ENCODE results near the gene RSAD1.
A peak's percentile ranks its signal among the peaks of the same experiment; 100 is the strongest.

Gene RSAD1

DNA sequence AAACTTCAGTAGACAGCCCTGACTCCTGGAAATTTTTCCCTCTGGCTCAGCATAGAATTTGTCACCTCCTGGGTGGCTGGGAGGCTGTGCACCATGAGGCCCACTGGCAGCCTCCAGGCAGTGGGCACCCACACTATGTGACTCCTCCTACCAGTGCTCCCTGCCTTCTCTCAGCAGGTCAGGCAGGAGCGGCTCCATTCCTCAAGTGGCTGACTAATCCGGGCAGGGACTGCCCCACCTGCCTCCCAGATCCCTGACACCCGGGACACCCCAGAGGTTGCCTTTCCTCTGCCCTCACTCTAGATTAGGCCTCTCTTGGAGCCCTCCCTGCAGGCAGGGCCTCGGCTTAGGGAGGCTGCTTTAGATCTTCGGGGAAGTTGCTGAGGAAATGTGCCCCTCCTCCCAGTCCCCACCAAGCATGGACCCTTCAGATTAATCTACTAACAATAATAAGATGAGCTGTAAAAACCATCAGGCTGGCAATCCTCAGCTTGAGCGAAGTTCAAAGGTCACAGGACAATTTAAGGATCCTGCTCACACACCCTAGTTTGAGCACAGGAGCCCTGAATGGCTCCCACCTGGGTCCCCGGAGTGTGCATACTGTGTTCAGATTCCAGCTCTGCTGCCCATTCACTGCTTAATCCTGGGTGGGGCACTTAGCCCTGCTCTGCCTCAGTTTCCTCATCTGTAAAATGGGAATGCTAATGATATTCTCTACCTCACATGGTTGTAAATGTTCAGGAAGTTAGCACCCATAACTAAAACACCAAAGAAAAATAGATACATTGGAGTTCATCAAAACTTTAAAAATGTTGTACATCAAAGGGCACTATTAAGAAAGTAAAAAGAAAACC, 19.6 kb downstream of the RSAD1 start:
- DNase-seq: no peak

- DNase-seq: no peak
These were observed 20.6 kb downstream of the RSAD1 start for GRCh38 chr17:50499270-50499669.

GRCh38 chr17:50499721-50500120, 21.1 kb downstream of the RSAD1 start:
- no peak for DNase-seq

GRCh38 chr17:50501054-50501453, 22.4 kb downstream of the RSAD1 start:
- peak; percentile 27 for DNase-seq

DNA sequence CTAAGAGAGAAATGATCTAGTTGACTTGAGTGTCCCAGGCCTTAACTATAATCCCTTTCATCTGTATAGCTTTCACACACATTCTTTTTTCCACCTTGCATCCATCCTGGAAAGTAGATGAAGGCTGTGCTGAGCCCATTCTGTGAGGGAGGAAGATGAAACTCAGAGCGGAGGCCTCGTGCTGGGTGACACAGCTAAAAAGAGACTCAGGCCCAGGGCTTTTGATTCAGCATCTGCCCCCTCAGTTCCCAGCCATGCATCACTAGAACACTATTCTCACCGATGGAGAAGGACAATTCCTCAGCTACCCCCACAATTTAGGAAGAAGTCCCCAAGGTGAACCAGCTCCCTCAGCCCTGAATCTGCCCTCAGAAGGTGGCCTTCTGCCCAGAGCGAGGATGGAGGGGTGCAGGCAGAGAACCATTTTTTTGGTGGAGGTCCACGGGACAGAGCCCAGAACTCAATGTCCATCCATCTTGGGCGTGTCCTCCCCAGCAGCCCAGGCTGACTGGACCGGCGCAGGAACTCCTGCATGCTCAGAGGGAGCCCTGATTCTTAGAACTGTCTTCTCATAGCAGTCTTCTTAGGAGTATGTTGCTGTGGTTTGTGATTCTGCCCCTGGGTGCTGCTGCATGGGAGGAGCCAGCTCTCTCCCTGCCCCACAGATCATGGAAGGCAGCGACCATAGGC, 23.8 kb downstream of the RSAD1 start:
- DNase-seq: no peak

DNA sequence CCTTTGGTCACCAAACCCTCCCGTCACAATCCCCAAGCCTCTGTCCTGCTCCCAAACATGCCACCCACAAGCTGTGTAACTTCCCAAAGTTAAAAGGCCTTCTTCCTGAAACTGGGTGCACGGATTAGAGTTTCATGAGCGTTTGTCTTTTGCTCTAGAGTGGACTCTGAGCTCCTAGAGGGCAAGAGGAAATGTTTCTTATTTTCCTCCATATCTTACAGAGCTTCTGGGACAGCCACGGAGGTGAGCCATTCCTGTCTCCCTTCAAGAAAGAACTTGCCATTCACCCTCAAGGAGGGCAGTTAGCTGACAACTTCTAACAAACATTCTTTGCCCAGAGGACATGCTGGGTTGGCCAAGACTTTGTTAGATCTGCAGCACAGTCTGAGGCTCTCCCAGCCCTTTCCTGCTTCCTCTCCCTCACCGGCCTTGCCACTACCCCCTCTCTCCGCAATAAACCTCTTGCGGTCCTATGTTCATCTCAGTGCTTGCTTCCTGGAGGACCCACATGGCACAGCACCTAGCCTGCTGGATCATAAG, 27.0 kb downstream of the RSAD1 start:
- DNase-seq: no peak

GRCh38 chr17:50506298-50506697, 27.6 kb downstream of the RSAD1 start:
- DNase-seq: no peak

DNA sequence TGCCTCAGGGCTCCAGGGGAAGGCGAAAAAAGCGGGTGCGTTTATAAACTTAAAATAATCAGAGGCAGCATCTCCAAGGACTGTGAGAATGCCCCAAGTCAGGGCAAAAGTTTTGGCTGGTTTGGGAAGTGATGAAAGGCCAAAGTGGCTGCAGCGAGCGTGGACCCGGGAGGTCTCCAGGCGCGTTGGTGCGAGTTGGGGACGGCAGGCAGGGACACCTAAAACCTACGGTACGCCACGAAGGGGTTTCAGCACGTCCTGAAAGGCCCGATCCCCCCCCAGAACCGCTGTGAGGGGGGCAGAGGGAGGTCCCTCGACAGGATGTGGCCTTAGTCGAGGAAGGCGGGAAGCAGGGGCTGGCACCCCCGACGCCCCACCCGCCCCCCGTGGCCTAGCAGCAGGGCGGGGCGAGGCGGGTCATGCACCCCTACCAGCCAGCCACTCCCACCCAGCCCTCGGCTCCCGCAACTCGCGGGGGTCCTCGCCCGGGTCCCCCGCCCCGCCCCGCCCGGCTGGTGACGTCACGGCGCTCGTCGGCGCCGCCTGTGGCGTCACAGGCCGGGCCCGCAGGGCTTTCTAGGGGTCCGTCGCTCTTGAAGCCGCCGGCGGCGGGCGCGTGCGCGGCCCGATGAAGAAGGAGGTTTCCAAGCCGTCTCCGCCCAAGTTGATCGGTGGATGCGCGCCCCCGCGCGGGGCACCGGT, 29.4 kb downstream of the RSAD1 start, which contains the start of gene MYCBPAP:
Gene MYCBPAP, plus strand, starts transcription at position 569 of the 702 bp plus-strand sequence. CDS start 236 bp downstream, outside the sequence.
- DNase-seq: peak; percentile 88

DNA sequence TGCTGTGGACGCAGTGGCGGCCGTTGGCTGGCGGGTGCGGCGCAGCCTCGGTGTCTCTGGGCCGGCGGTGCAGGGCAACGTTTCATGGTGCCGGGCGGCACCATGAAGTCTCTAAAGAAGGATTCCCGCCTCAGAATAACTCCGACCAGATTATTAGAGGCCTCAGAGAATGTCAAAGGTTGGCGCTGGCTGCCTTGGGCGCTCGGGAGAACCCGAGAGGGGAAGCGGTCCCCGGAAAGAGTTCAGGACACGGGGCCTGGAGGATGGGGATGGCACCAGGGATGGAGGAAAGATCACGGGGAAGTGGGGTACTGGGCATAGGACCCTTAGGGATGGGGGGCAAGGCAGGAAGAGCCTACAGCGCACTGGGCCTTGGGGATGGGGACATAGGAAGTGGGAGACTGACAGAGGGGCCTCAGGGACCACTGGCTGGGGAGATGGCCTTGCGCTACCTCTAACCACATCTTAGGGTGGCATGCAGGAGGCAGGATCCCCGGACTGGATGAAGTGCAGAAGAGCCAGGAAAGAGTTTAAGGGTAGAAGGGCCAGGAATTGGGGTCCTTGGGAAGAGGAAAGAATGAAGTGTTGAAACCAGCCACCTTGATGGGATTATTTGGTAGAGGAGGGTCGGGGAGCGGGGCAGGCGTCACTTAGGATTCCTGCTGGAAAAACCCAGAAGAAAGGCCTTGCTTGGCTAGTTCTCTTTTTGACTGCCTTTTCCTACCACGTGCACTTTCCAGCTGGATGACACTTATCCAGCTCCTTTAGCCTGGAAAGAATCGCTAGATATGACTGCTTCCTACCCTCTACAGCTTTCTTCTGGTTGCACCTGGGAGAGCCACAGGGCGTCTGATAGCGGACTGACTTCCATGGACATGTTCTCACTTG, 30.2 kb downstream of the RSAD1 start:
- no peak for DNase-seq

GRCh38 chr17:50511058-50511457, 32.4 kb downstream of the RSAD1 start:
- peak; percentile 92 for DNase-seq

DNA sequence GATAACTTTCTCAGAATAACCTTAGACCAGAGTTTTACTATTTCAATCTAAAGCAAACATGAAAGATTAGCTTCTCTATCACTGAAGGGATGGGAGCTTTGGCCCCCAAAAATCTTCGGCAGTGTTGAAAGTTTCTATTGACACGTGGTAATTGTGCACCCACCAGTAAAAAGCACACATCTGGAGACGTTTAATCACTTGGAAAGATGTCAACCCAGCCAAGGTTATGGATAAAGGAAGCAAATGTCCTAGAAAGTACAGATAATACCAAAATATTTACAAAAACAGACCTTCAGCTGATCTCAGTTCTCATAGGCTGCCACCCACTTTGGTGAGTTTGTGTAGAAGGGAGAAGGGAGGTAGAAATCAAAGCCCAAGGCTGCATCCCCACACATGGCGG, 34.8 kb downstream of the RSAD1 start:
- DNase-seq: no peak

DNA sequence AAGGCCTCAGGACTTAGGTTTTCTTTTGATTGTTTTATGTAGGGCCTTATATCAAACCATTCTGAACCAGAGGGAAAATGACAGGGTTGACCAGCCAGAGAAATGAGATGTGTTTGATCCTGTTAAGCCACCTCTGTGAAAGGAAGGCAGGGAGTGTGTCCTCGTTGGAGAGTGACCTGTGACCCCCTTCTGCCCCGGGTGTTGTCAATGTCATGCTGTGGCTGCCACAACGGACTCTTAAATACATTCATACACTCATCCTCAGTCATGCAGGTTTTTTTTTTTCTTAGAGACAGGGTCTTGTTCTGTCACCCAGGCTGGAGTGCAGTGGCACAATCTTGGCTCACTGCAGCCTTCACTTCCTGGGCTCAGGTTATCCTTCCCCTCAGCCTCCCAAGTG, 35.7 kb downstream of the RSAD1 start:
- DNase-seq: no peak

DNA sequence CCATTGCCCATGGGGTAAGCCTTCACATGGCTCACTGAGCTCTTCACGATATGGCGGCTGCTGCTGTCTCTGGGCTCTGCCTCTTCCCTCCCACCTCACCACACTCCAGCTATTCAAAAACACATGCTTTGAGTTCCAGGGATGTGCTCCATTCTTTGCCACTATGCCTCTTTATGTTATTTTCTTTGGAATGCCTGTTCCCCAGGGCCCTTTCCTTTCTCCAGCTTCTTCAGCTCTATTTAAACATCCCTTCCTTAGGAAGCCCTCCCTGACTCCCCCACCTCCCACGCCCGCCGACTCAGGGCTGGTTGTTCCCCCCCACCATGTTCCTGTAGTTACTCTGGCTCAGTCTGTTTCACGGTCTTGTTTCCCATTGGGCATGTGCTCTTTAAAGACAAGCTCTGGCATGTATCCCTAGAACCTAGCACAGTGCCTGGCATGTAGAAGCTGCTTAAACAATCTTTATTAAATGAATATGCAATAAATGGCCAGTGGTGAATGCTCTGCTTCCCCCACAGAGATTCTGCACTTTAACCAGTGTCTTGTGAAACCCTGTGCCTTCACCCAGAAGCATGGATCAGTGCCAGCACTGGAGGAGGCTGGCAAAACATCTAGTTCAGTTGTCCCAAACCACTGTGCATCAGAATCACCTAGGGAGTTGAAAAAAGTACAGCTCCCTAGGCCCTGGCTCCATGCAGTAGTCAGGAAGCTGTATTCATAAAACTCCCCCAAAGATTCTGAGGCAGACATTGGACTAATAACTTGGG, 36.5 kb downstream of the RSAD1 start:
- DNase-seq: no peak

DNA sequence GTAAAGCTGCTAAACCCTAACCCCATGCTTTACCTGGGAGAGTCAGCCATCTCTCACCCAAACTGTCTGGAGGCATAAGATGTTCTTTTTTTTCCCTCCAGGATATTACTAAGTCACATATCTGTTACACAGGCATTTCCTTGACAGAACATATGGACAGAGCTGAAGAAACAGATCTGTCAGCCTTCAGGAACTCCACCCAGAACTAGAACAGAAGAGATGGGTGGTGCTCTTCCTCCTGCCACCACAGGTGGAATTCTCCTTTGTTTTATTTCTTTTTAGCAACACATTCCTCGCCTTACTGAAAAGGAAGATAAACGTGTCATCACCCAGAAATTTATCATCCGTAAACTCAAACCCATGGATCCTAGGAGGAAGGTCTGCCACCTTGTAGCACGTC, 38.4 kb downstream of the RSAD1 start:
- DNase-seq: no peak

GRCh38 chr17:50517504-50518383, 39.1 kb downstream of the RSAD1 start:
- DNase-seq: no peak

DNA sequence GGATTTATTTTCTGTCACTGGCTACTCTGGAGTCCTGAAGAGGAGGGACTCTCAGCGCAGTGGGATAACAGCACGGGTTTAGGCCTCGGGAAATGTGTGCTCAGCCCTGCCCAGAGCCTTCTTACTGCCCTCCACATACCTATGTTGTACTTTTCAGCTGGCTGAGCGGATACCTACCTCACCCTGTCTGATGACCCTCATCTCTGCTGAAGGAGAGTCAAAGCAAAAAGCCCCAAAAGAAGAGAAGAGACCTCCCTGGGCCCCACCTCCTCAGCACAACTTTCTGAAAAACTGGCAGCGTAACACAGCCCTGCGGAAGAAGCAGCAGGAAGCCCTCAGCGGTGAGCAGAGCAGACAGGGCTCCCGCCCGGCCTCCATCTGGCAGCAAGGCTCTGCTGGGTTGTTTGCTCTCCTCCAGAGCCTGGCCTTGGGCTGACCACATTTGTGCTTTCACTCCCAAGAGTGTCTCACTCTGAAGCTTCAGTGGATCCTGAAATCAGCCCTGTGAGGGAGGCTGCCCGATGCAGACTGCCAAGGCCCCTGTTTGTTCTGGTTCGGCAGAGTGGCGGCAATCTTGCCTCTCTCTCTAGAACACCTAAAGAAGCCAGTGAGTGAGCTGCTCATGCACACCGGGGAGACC, 39.8 kb downstream of the RSAD1 start:
- DNase-seq: no peak

DNA sequence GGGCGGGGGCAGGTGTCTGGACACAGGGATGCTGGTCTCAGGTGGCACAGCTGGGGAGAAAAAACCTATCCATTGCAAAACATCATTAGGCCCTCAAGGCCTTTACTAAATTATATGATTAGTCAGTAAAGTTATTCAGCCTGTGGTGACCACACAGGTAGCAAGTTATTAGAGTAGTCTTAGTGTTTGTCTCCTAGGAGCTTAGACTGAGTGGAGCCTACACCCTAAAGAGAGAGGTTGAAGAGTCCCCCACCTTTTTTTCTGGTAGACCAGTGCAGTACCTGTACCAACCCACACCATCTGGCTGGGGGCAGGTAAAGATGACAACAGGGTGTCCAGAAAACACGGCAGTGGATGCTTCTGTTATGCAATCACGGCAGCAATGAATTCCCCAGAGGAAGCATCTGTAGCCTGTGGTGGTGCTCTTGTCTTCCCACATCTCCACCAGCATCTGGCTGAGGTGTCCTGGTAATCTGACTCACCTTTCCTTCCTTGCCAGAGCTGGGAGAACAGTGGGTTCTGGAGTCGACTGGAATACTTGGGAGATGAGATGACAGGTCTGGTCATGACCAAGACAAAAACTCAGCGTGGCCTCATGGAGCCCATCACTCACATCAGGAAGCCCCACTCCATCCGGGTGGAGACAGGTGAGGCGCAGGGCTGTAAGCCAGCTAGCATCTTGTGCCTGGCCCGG, 40.6 kb downstream of the RSAD1 start:
- DNase-seq: no peak

GRCh38 chr17:50520483-50520882, 41.8 kb downstream of the RSAD1 start:
- no peak for DNase-seq

DNA sequence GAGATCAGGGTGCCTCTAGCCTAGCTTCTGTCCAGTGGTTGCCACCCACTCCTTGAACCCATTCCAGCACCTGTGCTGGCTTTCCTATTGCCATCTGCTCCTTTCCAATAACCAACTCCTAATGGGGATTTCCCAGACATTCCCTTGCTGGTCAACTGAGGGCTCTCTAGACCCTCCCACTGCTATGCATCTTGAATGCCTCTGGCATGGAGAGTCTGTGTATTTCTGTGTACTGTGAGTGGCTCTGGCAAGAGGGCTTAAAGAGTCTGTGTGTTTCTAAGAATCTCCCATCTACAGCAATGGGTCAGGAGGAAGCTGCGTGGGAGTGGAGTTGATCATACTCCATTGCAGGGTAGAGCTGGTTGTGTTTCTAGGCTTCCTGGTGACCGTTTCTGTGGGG, 42.9 kb downstream of the RSAD1 start:
- no peak for DNase-seq

All from activated CD4-positive, alpha-beta T cell treated with anti-CD3 and anti-CD28 coated beads, Interleukin-2, amount 50 U/mL, for 16 hours (primary cell).